Bone marrow (tissue), 2 donors: Measurements from ENCODE around the gene NIPAL4.

Experiments used
- DNase-seq, 2 donors: peaks; one replicate each; lab custom pipeline; 2025; lab: John Stamatoyannopoulos, UW

Gene NIPAL4

GRCh38 chr5:157516626-157517325, 56.8 kb downstream of the NIPAL4 start:
- DNase-seq: no peak

GRCh38 chr5:157518963-157519362, 59.0 kb downstream of the NIPAL4 start:
- DNase-seq: no peak

- no peak for DNase-seq
Observed at GRCh38 chr5:157519579-157520253, 59.7 kb downstream of the NIPAL4 start.

GRCh38 chr5:157520911-157521703, 61.1 kb downstream of the NIPAL4 start:
- DNase-seq: no peak

GRCh38 chr5:157521704-157522029, 61.7 kb downstream of the NIPAL4 start:
- DNase-seq: no peak

- DNase-seq: no peak
Observed at GRCh38 chr5:157523976-157524375, 64.0 kb downstream of the NIPAL4 start.
